A549 (cell line): Measurements from ENCODE around the gene POLA1.

Source experiments
- CEBPB ChIP-seq, 2 experiments: fragments of >200 bp in 1 of 2; sonication (Bioruptor Twin) in 1 of 2; formaldehyde crosslinking in 1 of 2; IDR thresholded peaks; 2 replicates each; pipeline ENCODE4 v1.6.1; 2012 to 2016
- FOSL2 ChIP-seq, 2 experiments: fragments of 450-650 bp in 1 of 2; fragments of >200 bp in 1 of 2; sonication (Bioruptor Twin) in 1 of 2; formaldehyde crosslinking; IDR thresholded peaks; 2 replicates each; pipeline versions ENCODE4 v1.5.0 to v1.6.1; 2016 to 2020; ENCODE audit warnings: mild to moderate bottlenecking in 1 of 2, moderate library complexity in 1 of 2
- TP53 ChIP-seq: fragments of 250-450 bp; sonication (Bioruptor Pico); IDR thresholded peaks from 2 replicates; pipeline ENCODE4 v1.5.0; 2021; ENCODE audit warnings: mild to moderate bottlenecking, moderate library complexity
- TF ChIP-seq, protein P1 (sequence below): fragments of >200 bp; sonication (Bioruptor Twin); formaldehyde crosslinking; IDR thresholded peaks from 3 replicates; pipeline ENCODE4 v1.5.1; 2016
- TF ChIP-seq, protein P2 (sequence below): fragments of 250-450 bp; sonication (Bioruptor Pico); IDR thresholded peaks from 2 replicates; pipeline ENCODE4 v1.5.0; 2021; ENCODE audit warnings: mild to moderate bottlenecking, moderate library complexity, borderline replicate concordance

DNA sequence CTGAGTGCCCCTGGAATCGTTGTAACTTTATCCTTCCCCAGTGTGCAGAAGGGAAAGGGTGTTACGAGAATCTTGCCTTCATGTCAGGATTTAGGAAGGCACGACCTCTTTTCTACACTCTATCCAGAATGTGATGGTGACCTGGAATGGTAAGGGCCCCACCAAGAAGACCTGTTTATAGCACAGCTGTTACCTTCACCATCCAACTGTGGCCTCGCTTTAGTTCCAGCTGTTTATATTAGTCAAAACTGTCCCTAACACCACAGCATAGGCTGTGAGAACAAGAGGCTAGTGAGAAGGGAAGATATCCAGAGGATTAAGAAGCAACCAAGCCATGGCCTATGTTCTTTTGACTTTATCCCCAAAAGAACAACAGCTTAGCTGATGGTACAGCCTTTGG, 294.0 kb downstream of the POLA1 start:
- no peak for TF ChIP-seq CEBPB (IDR thresholded peaks at IDR 0.05)
- TF ChIP-seq, protein P1, sequence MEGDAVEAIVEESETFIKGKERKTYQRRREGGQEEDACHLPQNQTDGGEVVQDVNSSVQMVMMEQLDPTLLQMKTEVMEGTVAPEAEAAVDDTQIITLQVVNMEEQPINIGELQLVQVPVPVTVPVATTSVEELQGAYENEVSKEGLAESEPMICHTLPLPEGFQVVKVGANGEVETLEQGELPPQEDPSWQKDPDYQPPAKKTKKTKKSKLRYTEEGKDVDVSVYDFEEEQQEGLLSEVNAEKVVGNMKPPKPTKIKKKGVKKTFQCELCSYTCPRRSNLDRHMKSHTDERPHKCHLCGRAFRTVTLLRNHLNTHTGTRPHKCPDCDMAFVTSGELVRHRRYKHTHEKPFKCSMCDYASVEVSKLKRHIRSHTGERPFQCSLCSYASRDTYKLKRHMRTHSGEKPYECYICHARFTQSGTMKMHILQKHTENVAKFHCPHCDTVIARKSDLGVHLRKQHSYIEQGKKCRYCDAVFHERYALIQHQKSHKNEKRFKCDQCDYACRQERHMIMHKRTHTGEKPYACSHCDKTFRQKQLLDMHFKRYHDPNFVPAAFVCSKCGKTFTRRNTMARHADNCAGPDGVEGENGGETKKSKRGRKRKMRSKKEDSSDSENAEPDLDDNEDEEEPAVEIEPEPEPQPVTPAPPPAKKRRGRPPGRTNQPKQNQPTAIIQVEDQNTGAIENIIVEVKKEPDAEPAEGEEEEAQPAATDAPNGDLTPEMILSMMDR = no peak
- TF ChIP-seq, protein P2, sequence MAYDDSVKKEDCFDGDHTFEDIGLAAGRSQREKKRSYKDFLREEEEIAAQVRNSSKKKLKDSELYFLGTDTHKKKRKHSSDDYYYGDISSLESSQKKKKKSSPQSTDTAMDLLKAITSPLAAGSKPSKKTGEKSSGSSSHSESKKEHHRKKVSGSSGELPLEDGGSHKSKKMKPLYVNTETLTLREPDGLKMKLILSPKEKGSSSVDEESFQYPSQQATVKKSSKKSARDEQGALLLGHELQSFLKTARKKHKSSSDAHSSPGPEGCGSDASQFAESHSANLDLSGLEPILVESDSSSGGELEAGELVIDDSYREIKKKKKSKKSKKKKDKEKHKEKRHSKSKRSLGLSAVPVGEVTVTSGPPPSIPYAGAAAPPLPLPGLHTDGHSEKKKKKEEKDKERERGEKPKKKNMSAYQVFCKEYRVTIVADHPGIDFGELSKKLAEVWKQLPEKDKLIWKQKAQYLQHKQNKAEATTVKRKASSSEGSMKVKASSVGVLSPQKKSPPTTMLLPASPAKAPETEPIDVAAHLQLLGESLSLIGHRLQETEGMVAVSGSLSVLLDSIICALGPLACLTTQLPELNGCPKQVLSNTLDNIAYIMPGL (CRISPR knock-in tag) = no peak
- TF ChIP-seq FOSL2 (IDR thresholded peaks at IDR 0.05) = no peak
- no peak for TF ChIP-seq FOSL2 (CRISPR knock-in tag; IDR thresholded peaks at IDR 0.05)
- TF ChIP-seq TP53 (CRISPR knock-in tag) = no peak
